Aorta (tissue), 5 donors: ENCODE measurements around the gene MTUS2. TPM values are rescaled to one million over a fixed set of nuclear protein-coding genes. Genes with fewer than 3 reads are reported as not detected.

Experiments used
- ATAC-seq: fragments of 200-7000 bp; cut with Tn5 transposase; one replicate; pipeline ENCODE4 v1.9.1; 2022; ENCODE audit warnings: moderate library complexity; ENCODE audit not compliant: low FRiP score
- DNase-seq, 2 donors: peaks; one replicate each; pipeline ENCODE4 v3.0.0-alpha.2; 2020
- H3K27ac ChIP-seq, 2 donors: one replicate each; pipeline ENCODE4 v1.5.1; 2013; ENCODE audit warnings: low read length in 2 of 2, mild to moderate bottlenecking in 2 of 2, moderate library complexity in 2 of 2, control low read depth in 1 of 2, inconsistent platforms in 1 of 2, low read depth in 1 of 2
- H3K27me3 ChIP-seq, 2 donors: one replicate each; pipeline ENCODE4 v1.6.1; 2013; ENCODE audit warnings: control low read depth in 1 of 2, low read length in 1 of 2, mild to moderate bottlenecking in 1 of 2, moderate library complexity in 1 of 2; ENCODE audit not compliant: insufficient read depth in 2 of 2, control insufficient read depth in 1 of 2
- H3K36me3 ChIP-seq, 2 donors: one replicate each; pipeline ENCODE4 v1.6.1; 2013; ENCODE audit warnings: control low read depth in 1 of 2, low read length in 1 of 2, mild to moderate bottlenecking in 1 of 2; ENCODE audit not compliant: insufficient read depth in 2 of 2, control insufficient read depth in 1 of 2
- H3K4me1 ChIP-seq, 2 donors: one replicate each; pipeline ENCODE4 v1.6.1; 2013; ENCODE audit warnings: low read length in 2 of 2, control low read depth in 1 of 2, mild to moderate bottlenecking in 1 of 2, moderate library complexity in 1 of 2; ENCODE audit not compliant: insufficient read depth in 2 of 2, control insufficient read depth in 1 of 2
- H3K4me3 ChIP-seq, 2 donors: one replicate each; pipeline ENCODE4 v1.5.1; 2013; ENCODE audit warnings: low read length in 2 of 2, control low read depth in 1 of 2, mild to moderate bottlenecking in 1 of 2
- H3K9me3 ChIP-seq: one replicate; pipeline ENCODE4 v1.6.1; 2013; ENCODE audit warnings: mild to moderate bottlenecking, low read length; ENCODE audit not compliant: control insufficient read depth
- WGBS, 2 donors: extraction: QIAGEN DNeasy Blood & Tissue Kit; methylation state at CpG; one replicate each; pipeline ENCODE4 v1.1.7; 2013; 5-methylcytosine and 5-hydroxymethylcytosine counted together
- intact Hi-C, 2 donors: fragments of 100-400 bp; cut with DNase I; formaldehyde crosslinking; loops; one replicate each; pipeline versions ENCODE4 v1.14.2 to v1.15.0; 2022
- polyA plus RNA-seq, 2 donors: library from polyadenylated mRNA; stranded (reverse); fragments of 200-250 nt; gene quantifications; one replicate each; pipeline ENCODE4 v1.2.3, GENCODE V29; 2013
- total RNA-seq, 2 donors: library from RNA; stranded (reverse); fragmentation: NEBNext Ultra II Directional; extraction: Animal tissue kit (Norgen Biotek cat#: 25700); gene quantifications; one replicate each; pipeline ENCODE4 v1.2.1, GENCODE V29; 2021
- donor health status: healthy with polysubstance abuse.
- donor health status: Bipolar disorder and iron deficiency.
- donor health status: DM: no; HTN: no; CAD: no.
- donor health status: DM: no; HTN: no; CAD: no.
- donor health status: DM: yes; HTN: yes; CAD: no.

Gene MTUS2
- total and polyA plus RNA-seq, 4 donors: 3.5 to 12.1 (median 8.6) TPM

DNA sequence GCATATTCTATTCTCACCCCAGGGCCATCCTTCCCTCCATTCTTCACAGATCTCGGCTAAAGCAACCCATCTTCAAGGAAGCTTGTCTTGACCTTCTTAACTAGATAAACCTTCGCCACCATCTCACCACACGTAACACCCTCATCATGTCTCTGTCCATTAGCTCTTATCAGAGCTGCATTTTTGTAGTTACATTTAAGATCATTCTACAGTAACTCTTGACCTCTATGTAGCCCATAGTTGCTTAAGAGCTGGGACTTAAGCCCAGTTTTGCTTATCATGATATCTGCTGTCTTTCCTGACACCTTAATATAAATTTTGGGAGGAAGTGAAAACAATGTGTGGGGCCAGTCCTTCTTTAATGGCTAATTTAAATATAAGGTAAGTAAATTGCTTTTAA, 345.1 kb downstream of the MTUS2 start:
- Histone ChIP-seq H3K4me1 (peaks cover 0 to 2% of the 10 kb centered on the region in 2 donors), H3K27ac (no peak overlapping the region), H3K9me3 (no peaks in the 10 kb centered on the region), H3K36me3 (no peaks in the 10 kb centered on the region), H3K4me3 (no peak overlapping the region), H3K27me3 (no peaks in the 10 kb centered on the region)
- no peak for DNase-seq
- no peak for ATAC-seq
- intact Hi-C loops: no loop called here
- WGBS, 2 donors: 98% methylated on average over 3 of the region's 3 CpGs

GRCh38 chr13:29165840-29166239, 345.7 kb downstream of the MTUS2 start:
- H3K4me1 ChIP-seq: peaks cover 2% of the 10 kb centered on the region in 2 donors
- H3K9me3 ChIP-seq: no peaks in the 10 kb centered on the region
- no peaks in the 10 kb centered on the region for H3K36me3 ChIP-seq
- intact Hi-C loops: no loop called here
- H3K27me3 ChIP-seq: no peaks in the 10 kb centered on the region
- whole genome bisulfite sequencing, 2 donors: 70 to 78% methylated on average over 2 of the region's 2 CpGs
- H3K27ac ChIP-seq: no peak overlapping the region
- no peak overlapping the region for H3K4me3 ChIP-seq
- no peak for DNase-seq
- no peak for ATAC-seq

- ATAC-seq: no peak
- no peak for DNase-seq
- intact Hi-C loops: no loop called here
- no peak overlapping the region for H3K4me3 ChIP-seq
- H3K36me3 ChIP-seq: no peaks in the 10 kb centered on the region
- no peaks in the 10 kb centered on the region for H3K9me3 ChIP-seq
- no peak overlapping the region for H3K27ac ChIP-seq
- H3K4me1 ChIP-seq: peaks cover 0 to 2% of the 10 kb centered on the region in 2 donors
- no peaks in the 10 kb centered on the region for H3K27me3 ChIP-seq
- 23 to 25% methylated on average over 4 of the region's 4 CpGs for WGBS, 2 donors
These were observed 350.4 kb downstream of the MTUS2 start for GRCh38 chr13:29170436-29171082.

GRCh38 chr13:29171244-29171643, 351.1 kb downstream of the MTUS2 start:
- H3K4me1 ChIP-seq: peaks cover 0 to 2% of the 10 kb centered on the region in 2 donors
- H3K9me3 ChIP-seq: no peaks in the 10 kb centered on the region
- DNase-seq (no peak), ATAC-seq (no peak)
- 95 to 97% methylated on average over 3 of the region's 3 CpGs for WGBS, 2 donors
- intact Hi-C loops: no loop called here
- H3K27ac ChIP-seq: no peak overlapping the region
- no peaks in the 10 kb centered on the region for H3K36me3 ChIP-seq
- H3K27me3 ChIP-seq: no peaks in the 10 kb centered on the region
- no peak overlapping the region for H3K4me3 ChIP-seq

DNA sequence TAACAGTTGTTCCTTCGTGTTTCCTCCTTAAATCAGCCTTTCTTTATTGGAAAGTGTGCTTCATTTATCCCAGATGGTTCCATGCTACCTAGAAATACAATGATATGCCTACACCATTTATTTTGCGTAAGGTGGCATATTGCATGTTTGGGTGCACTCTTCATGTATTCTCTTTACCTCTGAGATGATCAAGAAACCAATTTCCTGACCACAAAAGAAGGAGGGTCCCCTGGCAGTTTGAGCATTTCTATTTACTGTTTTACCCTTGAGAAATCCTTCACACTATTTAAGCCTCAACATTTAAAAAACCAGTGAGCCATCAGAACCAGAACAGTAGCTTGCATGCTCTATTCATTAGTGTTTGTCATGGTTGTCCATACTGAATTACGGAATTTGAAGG, 354.0 kb downstream of the MTUS2 start:
- H3K27me3 ChIP-seq: no peaks in the 10 kb centered on the region
- no peak overlapping the region for H3K4me3 ChIP-seq
- intact Hi-C loops: no loop called here
- H3K27ac ChIP-seq: no peak overlapping the region
- DNase-seq (no peak), ATAC-seq (no peak)
- H3K36me3 ChIP-seq: no peaks in the 10 kb centered on the region
- H3K9me3 ChIP-seq: no peaks in the 10 kb centered on the region
- WGBS, 2 donors: 94% methylated on average over 3 of the region's 3 CpGs
- H3K4me1 ChIP-seq: peaks cover 0 to 4% of the 10 kb centered on the region in 2 donors

GRCh38 chr13:29175250-29175873, 355.2 kb downstream of the MTUS2 start:
- 91 to 93% methylated on average over 3 of the region's 3 CpGs for WGBS, 2 donors
- ATAC-seq: no peak
- Histone ChIP-seq H3K36me3 (no peaks in the 10 kb centered on the region), H3K27ac (no peak overlapping the region), H3K27me3 (no peaks in the 10 kb centered on the region), H3K9me3 (no peaks in the 10 kb centered on the region), H3K4me1 (peaks cover 0 to 4% of the 10 kb centered on the region in 2 donors), H3K4me3 (no peak overlapping the region)
- intact Hi-C loops: no loop called here
- no peak for DNase-seq

- intact Hi-C loops: no loop called here
- no peak for DNase-seq
- no peak for ATAC-seq
- WGBS, 2 donors: 96 to 97% methylated on average over 1 of the region's 1 CpG
- peaks cover 0 to 3% of the 10 kb centered on the region in 2 donors for H3K36me3 ChIP-seq
- no peak overlapping the region for H3K27ac ChIP-seq
- peaks cover 0 to 2% of the 10 kb centered on the region in 2 donors for H3K4me1 ChIP-seq
- H3K27me3 ChIP-seq: no peaks in the 10 kb centered on the region
- H3K9me3 ChIP-seq: no peaks in the 10 kb centered on the region
- no peak overlapping the region for H3K4me3 ChIP-seq
These were observed 359.9 kb downstream of the MTUS2 start for GRCh38 chr13:29180055-29180454.

DNA sequence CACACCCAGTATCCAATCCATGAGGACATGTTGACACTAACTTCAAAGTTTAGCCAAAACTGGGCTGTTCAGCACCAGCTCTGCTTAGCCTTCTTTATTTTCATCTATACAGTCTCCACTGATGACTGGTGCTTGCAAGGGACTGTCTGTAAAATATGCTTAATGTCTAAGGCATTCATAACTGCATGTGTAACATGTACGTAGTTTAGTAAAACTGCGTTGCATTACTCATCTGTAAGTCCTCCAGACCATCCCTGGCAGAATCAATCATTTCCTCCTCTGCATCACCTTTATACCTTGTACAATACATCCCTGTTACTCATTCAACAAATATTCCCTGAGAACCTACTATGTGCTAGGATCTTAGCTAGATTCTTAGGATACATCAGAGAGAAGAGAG, 362.1 kb downstream of the MTUS2 start:
- intact Hi-C loops: no loop called here
- peaks cover 0 to 2% of the 10 kb centered on the region in 2 donors for H3K4me1 ChIP-seq
- no peaks in the 10 kb centered on the region for H3K27me3 ChIP-seq
- no peak overlapping the region for H3K27ac ChIP-seq
- no peak overlapping the region for H3K4me3 ChIP-seq
- WGBS, 2 donors: 96 to 97% methylated on average over 2 of the region's 2 CpGs
- H3K36me3 ChIP-seq: peaks cover 0 to 3% of the 10 kb centered on the region in 2 donors
- ATAC-seq (no peak), DNase-seq (no peak)
- H3K9me3 ChIP-seq: no peaks in the 10 kb centered on the region

DNA sequence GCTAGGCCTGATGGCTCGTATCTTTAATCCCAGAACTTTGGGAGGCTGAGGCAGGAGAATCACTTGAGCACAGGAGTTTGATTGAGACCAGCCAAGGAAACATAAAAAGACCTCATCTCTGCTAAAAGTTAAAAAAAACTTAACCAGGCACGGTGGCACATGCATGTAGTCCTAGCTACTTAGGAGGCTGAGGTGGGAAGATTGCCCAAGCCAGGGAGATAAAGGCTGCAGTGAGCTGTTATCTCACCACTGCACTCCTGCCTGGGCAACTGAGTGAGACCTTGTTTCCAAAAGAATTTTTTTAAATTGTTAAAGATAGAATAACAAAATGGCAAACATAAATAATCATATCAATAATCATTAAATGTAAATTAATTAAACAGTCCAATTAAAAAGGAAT, 365.8 kb downstream of the MTUS2 start:
- ATAC-seq: no peak
- Histone ChIP-seq H3K27ac (no peak overlapping the region), H3K4me3 (no peak overlapping the region), H3K9me3 (no peaks in the 10 kb centered on the region), H3K27me3 (no peaks in the 10 kb centered on the region), H3K4me1 (peaks cover 0 to 2% of the 10 kb centered on the region in 2 donors), H3K36me3 (peaks cover 0 to 3% of the 10 kb centered on the region in 2 donors)
- no peak for DNase-seq
- WGBS, 2 donors: 84 to 97% methylated on average over 2 of the region's 2 CpGs
- intact Hi-C loops: no loop called here
